HepG2 (cell line): ENCODE data around the gene KLHL33. TPM values are rescaled to one million over a fixed set of nuclear protein-coding genes. Genes with fewer than 3 reads are reported as not detected.

Source experiments
- DRAP1 ChIP-seq: IDR thresholded peaks from 2 replicates; pipeline ENCODE4 v1.6.1; 2016; ENCODE audit warnings: missing genetic modification reagents, missing compliant biosample characterization
- ETV6 ChIP-seq: sonication (generic); formaldehyde crosslinking; conservative IDR thresholded peaks from 2 replicates; pipeline ENCODE4 v1.4.0; 2020; ENCODE audit warnings: missing genetic modification reagents
- FOXO4 ChIP-seq: sonication (generic); formaldehyde crosslinking; conservative IDR thresholded peaks from 2 replicates; pipeline ENCODE4 v1.8.1; 2023; ENCODE audit warnings: missing genetic modification reagents
- GPN1 ChIP-seq: sonication (generic); formaldehyde crosslinking; IDR thresholded peaks from 2 replicates; pipeline ENCODE4 v1.5.1; 2020; ENCODE audit warnings: missing genetic modification reagents, borderline replicate concordance
- HIVEP1 ChIP-seq: sonication (generic); formaldehyde crosslinking; IDR thresholded peaks from 2 replicates; pipeline ENCODE4 v1.4.0; 2020; ENCODE audit warnings: mild to moderate bottlenecking, missing genetic modification reagents
- MAFG ChIP-seq: sonication (generic); formaldehyde crosslinking; IDR thresholded peaks from 2 replicates; pipeline ENCODE4 v1.5.1; 2020; ENCODE audit warnings: mild to moderate bottlenecking, missing genetic modification reagents
- NCOR1 ChIP-seq: fragments of 200-600 bp; sonication (generic); IDR thresholded peaks from 2 replicates; pipeline ENCODE4 v1.7.0; 2017; ENCODE audit warnings: antibody characterized with exemption, low read length, borderline replicate concordance
- NFIB ChIP-seq: sonication (generic); formaldehyde crosslinking; IDR thresholded peaks from 2 replicates; pipeline ENCODE4 v1.9.0; 2021; ENCODE audit warnings: missing genetic modification reagents, mild to moderate bottlenecking, borderline replicate concordance
- PBX2 ChIP-seq: IDR thresholded peaks from 2 replicates; pipeline ENCODE4 v1.6.1; 2016; ENCODE audit warnings: control low read depth
- PRMT3 ChIP-seq: sonication (generic); formaldehyde crosslinking; IDR thresholded peaks from 2 replicates; pipeline ENCODE4 v1.8.1; 2022; ENCODE audit warnings: low read depth, mild to moderate bottlenecking, moderate library complexity, missing genetic modification reagents, borderline replicate concordance
- RBFOX2 ChIP-seq: fragments of 200-400 bp; formaldehyde crosslinking; IDR thresholded peaks from 2 replicates; pipeline ENCODE4 v1.6.1; 2017; ENCODE audit warnings: low read depth, mild to moderate bottlenecking, low read length
- TMF1 ChIP-seq: sonication (generic); formaldehyde crosslinking; IDR thresholded peaks from 2 replicates; pipeline ENCODE4 v1.8.1; 2022; ENCODE audit warnings: low read depth, missing genetic modification reagents
- XBP1 ChIP-seq: sonication (generic); formaldehyde crosslinking; IDR thresholded peaks from 2 replicates; pipeline ENCODE4 v1.5.0; 2020; ENCODE audit warnings: missing genetic modification reagents
- ZBTB33 ChIP-seq: sonication (generic); formaldehyde crosslinking; IDR thresholded peaks from 2 replicates; pipeline ENCODE4 v1.4.0; 2020; ENCODE audit warnings: missing genetic modification reagents
- ZNF142 ChIP-seq: sonication (generic); formaldehyde crosslinking; IDR thresholded peaks from 2 replicates; pipeline ENCODE4 v1.4.0; 2020; ENCODE audit warnings: missing genetic modification reagents
- ZNF562 ChIP-seq: sonication (generic); formaldehyde crosslinking; IDR thresholded peaks from 2 replicates; pipeline ENCODE4 v1.8.0; 2022; ENCODE audit warnings: missing genetic modification reagents, borderline replicate concordance
- ZSCAN25 ChIP-seq: sonication (generic); formaldehyde crosslinking; IDR thresholded peaks from 2 replicates; pipeline ENCODE4 v1.8.0; 2022; ENCODE audit warnings: mild to moderate bottlenecking, missing genetic modification reagents
- polyA plus RNA-seq, 8 experiments: library from polyadenylated mRNA; depleted of rRNA in 3 of 8; stranded (reverse) in 7 of 8; unstranded in 1 of 8; fragments of >200 nt; fragmentation: Illumina TruSeq in 4 of 8; extraction: Trizol in 4 of 8; gene quantifications; 2 replicates each; pipeline versions ENCODE4 v1.2.1 to v1.2.3, GENCODE V29; 2011 to 2016; ENCODE audit warnings: low read depth in 4 of 8, missing spikeins in 1 of 8, mixed read lengths in 1 of 8; ENCODE audit not compliant: insufficient read depth in 1 of 8
- total RNA-seq, 5 experiments: library from RNA; depleted of rRNA; stranded (reverse); fragments of >200 nt; fragmentation: Illumina TruSeq; extraction: Trizol; gene quantifications; 2 replicates each; pipeline ENCODE4 v1.2.3, GENCODE V29; 2016; ENCODE audit warnings: low read depth in 1 of 5

Gene KLHL33
- total and polyA plus RNA-seq, 2 of the 13 experiments (the other 11 are each of a cell fraction or from before 2014, with no cell fraction given) = not detected

GRCh38 chr14:20454516-20455354 lies 18.8 kb upstream of the KLHL33 start, which contains the start of the genes APEX1 and OSGEP (continued):
- TF ChIP-seq ZNF142 (CRISPR knock-in tag) (peak; percentile 18; the same call in 1 of the 2 replicates), DRAP1 (CRISPR knock-in tag) (peak; percentile 95), PRMT3 (CRISPR knock-in tag) (0 out of 2 replicates have a peak, but pooled peaks have one; percentile 71), NFIB (CRISPR knock-in tag) (no peak), FOXO4 (CRISPR knock-in tag) (no peak), TMF1 (CRISPR knock-in tag) (peak; percentile 52), MAFG (CRISPR knock-in tag) (0 out of 2 replicates have a peak, but pooled peaks have one; percentile 55), NCOR1 (peak; percentile 64; the same call in 1 of the 2 replicates), GPN1 (CRISPR knock-in tag) (peak; percentile 33; the same call in 1 of the 2 replicates), PBX2 (CRISPR knock-in tag) (0 out of 2 replicates have a peak, but pooled peaks have one; percentile 26), HIVEP1 (CRISPR knock-in tag) (peak; percentile 67; the same call in 1 of the 2 replicates), ETV6 (peak; percentile 81), ZBTB33 (CRISPR knock-in tag) (peak; percentile 38; the same call in 1 of the 2 replicates), ZNF562 (CRISPR knock-in tag) (no peak), RBFOX2 (peak; percentile 87), XBP1 (CRISPR knock-in tag) (no peak), ZSCAN25 (CRISPR knock-in tag) (no peak; the same call in 1 of the 2 replicates)
